ENCODE measurements around the gene SESTD1.
"Not testable (repeated sequence)": the region's sequence is repeated elsewhere in the genome, so short reads cannot be mapped to it uniquely, and the experiment has no call there.

The SESTD1 gene

GRCh38 chr2:179226961-179227259 is 37.7 kb downstream of the SESTD1 start:
- no peaks in the 10 kb centered on the region for H3K9me3 ChIP-seq
- TF ChIP-seq, protein P1, sequence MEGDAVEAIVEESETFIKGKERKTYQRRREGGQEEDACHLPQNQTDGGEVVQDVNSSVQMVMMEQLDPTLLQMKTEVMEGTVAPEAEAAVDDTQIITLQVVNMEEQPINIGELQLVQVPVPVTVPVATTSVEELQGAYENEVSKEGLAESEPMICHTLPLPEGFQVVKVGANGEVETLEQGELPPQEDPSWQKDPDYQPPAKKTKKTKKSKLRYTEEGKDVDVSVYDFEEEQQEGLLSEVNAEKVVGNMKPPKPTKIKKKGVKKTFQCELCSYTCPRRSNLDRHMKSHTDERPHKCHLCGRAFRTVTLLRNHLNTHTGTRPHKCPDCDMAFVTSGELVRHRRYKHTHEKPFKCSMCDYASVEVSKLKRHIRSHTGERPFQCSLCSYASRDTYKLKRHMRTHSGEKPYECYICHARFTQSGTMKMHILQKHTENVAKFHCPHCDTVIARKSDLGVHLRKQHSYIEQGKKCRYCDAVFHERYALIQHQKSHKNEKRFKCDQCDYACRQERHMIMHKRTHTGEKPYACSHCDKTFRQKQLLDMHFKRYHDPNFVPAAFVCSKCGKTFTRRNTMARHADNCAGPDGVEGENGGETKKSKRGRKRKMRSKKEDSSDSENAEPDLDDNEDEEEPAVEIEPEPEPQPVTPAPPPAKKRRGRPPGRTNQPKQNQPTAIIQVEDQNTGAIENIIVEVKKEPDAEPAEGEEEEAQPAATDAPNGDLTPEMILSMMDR (IDR thresholded peaks at IDR 0.05; ENCODE audit: low read depth, low read length): no peak
- H3K36me3 ChIP-seq: no peaks in the 10 kb centered on the region
- no peaks in the 10 kb centered on the region for H3K4me1 ChIP-seq
- no peak overlapping the region for H3K4me3 ChIP-seq (ENCODE audit: low read depth, low read length)
- DNase-seq: no peak
- no peaks in the 10 kb centered on the region for H3K27me3 ChIP-seq

- no peaks in the 10 kb centered on the region for H3K9me3 ChIP-seq
- TF ChIP-seq, protein P1 (IDR thresholded peaks at IDR 0.05; ENCODE audit: low read depth, low read length): no peak
- H3K4me1 ChIP-seq: no peaks in the 10 kb centered on the region
- no peaks in the 10 kb centered on the region for H3K36me3 ChIP-seq
- DNase-seq: no peak
- no peak overlapping the region for H3K4me3 ChIP-seq (ENCODE audit: low read depth, low read length)
- no peaks in the 10 kb centered on the region for H3K27me3 ChIP-seq
Observed at GRCh38 chr2:179226203-179226960, 38.2 kb downstream of the SESTD1 start.

- Histone ChIP-seq H3K27me3 (no peaks in the 10 kb centered on the region), H3K9me3 (no peaks in the 10 kb centered on the region), H3K36me3 (no peaks in the 10 kb centered on the region), H3K4me3 (ENCODE audit: low read depth, low read length) (no peak overlapping the region), H3K4me1 (no peaks in the 10 kb centered on the region)
- DNase-seq: no peak
- TF ChIP-seq, protein P1 (IDR thresholded peaks at IDR 0.05; ENCODE audit: low read depth, low read length): no peak
Observed at GRCh38 chr2:179224361-179224760, 40.3 kb downstream of the SESTD1 start.

GRCh38 chr2:179222076-179222475 is 42.6 kb downstream of the SESTD1 start:
- no peak for DNase-seq
- H3K9me3 ChIP-seq: no peaks in the 10 kb centered on the region
- TF ChIP-seq, protein P1 (IDR thresholded peaks at IDR 0.05; ENCODE audit: low read depth, low read length): no peak
- H3K4me3 ChIP-seq (ENCODE audit: low read depth, low read length): no peak overlapping the region
- H3K27me3 ChIP-seq: no peaks in the 10 kb centered on the region
- no peaks in the 10 kb centered on the region for H3K4me1 ChIP-seq
- no peaks in the 10 kb centered on the region for H3K36me3 ChIP-seq

DNA sequence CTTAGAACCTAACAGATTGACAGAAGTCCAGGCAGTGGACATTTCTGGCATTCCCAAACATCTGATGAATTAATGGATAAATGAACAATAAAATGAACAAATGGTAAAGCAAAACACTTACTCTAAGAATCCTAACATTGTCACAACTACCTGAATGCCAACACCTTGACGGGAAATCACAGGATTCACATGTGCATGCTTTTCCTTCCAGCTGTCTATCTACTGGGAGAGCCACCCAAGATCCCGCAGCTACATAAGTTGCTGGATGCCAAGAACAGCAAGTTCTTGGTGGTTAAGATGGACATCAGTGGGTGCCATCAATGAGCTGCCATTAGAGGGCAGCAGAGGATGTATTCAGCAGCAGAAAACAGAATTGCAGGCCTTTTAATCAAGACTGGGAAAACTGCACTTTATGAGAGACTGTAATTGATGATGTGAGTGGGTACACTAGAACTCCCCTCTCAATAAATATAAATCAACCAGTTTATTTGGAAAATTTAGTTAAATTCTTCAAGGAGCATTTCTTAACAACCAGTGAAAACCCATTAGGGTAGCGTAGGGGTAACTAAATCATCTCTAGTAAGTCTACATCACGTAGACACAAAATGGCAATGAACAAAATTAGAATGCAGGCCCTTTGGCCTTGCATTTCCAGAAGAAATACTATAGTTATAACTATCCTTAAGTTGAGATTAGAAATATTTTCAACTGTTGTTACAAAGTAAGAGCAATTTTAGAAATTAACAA is 45.6 kb downstream of the SESTD1 start:
- Histone ChIP-seq H3K4me1 (no peaks in the 10 kb centered on the region), H3K4me3 (ENCODE audit: low read depth, low read length) (no peak overlapping the region), H3K36me3 (no peaks in the 10 kb centered on the region), H3K9me3 (no peaks in the 10 kb centered on the region), H3K27me3 (no peaks in the 10 kb centered on the region)
- DNase-seq: peak; percentile 27
- TF ChIP-seq, protein P1 (IDR thresholded peaks at IDR 0.05; ENCODE audit: low read depth, low read length): peak; percentile 69

- not testable (repeated sequence) for H3K9me3 ChIP-seq; H3K36me3 ChIP-seq; DNase-seq; H3K27me3 ChIP-seq; H3K4me1 ChIP-seq; H3K4me3 ChIP-seq (ENCODE audit: low read depth, low read length)
Observed at GRCh38 chr2:179214671-179215070, 50.0 kb downstream of the SESTD1 start.
